GM19193 (cell line): ENCODE results near the gene ACADVL.

ENCODE experiments used
- POLR2A ChIP-seq: IDR thresholded peaks from 4 replicates; pipeline ENCODE4 v1.6.1; 2011; ENCODE audit not compliant: insufficient read depth, insufficient read length; ENCODE audit errors: extremely low read depth

Gene ACADVL

DNA sequence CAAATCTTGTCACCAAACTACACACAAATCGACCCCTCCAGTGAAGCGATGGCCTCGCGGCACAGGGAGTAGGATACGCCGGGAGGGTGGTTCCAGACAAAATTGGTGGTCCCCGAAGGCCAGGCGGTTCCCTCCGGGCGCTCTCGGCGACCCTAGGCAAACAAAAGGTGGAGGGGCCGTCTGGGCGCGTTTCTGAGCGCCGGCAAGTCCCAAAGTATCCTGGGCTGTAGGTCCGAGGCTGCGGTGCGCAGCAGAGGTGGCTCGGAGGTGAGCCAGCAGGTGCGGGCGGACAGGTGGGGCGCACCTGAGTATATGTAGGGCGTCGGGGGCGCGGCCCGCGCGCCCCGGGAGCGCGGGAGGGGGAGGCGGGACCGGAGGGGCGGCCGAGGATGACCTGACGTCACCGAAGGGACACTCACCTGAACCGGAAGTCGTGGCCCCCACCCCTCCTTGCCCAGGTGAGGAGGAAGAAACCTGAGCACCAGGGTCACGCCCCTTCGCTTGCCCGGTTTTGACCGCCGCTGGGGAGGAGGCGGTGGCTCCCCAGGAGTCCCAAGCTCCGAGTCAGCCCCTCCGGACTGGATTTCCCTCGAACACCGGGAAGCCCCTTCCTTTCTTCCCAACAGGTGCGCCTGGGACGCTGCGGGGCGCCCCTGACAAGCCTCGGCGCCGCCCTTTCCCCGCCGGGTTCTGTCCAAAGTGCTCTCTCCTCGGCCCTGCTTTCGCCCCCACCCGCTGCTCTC lies 42.6 kb downstream of the ACADVL start, which contains the start of gene CLDN7:
Gene CLDN7, minus strand, starts transcription at position 287 of the 743 bp plus-strand sequence. CDS start 435 bp downstream, outside the sequence.
- no peak for TF ChIP-seq POLR2A

DNA sequence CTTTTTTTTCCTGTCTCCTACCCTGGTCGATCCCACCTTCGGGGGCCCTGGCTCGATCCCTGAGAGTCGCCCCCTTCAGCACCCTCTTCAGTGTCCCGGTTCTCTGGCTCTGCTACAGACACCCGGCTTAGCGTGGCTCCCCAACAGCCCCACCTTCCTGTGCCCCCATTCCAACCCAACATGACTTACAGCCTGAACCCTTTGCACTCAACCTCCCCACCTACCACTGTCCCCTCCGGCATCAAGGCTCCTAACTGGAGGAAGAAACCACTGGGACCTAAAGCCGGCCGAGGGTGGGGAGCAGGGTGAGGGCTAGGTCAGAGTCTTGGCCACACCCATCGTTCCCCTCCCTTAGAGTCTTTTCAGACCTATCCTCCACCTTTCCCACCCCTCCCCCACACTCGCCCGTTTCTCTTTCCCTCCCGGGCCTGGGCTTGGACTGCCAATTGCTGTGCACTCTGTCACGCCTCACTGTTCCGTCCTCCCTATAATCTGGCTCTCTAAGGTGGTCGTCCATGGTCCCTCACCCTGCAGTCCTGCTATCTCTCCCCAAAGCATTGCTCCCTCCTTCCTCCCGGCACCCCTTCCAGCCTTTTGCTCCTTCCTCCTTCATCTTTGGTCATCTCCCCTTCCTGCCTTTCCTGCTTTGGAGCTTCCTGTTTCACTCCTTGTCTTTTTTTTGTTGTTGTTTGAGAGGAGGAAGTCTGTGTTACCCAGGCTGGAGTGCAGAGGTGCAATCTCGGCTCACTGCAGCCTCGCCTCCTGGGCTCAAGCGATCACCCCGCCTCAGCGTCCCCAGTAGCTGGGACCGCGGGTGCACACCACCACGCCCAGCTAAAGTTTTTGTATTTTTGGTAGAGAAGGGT lies 43.4 kb downstream of the ACADVL start:
- no peak for TF ChIP-seq POLR2A

- TF ChIP-seq POLR2A, result no peak
These were observed 44.0 kb downstream of the ACADVL start for GRCh38 chr17:7263801-7264078.

- no peak for TF ChIP-seq POLR2A
These were observed 47.0 kb downstream of the ACADVL start for GRCh38 chr17:7266784-7267183.
